GM18909 (cell line): Measurements from ENCODE around the gene DHRSX.

Experiments used
- ATAC-seq: cut with Tn5 transposase; IDR thresholded peaks from one replicate; pipeline ENCODE4 v1.9.1; 2021; ENCODE audit warnings: mild to moderate bottlenecking; ENCODE audit not compliant: unreplicated experiment, poor library complexity

DHRSX gene

DNA sequence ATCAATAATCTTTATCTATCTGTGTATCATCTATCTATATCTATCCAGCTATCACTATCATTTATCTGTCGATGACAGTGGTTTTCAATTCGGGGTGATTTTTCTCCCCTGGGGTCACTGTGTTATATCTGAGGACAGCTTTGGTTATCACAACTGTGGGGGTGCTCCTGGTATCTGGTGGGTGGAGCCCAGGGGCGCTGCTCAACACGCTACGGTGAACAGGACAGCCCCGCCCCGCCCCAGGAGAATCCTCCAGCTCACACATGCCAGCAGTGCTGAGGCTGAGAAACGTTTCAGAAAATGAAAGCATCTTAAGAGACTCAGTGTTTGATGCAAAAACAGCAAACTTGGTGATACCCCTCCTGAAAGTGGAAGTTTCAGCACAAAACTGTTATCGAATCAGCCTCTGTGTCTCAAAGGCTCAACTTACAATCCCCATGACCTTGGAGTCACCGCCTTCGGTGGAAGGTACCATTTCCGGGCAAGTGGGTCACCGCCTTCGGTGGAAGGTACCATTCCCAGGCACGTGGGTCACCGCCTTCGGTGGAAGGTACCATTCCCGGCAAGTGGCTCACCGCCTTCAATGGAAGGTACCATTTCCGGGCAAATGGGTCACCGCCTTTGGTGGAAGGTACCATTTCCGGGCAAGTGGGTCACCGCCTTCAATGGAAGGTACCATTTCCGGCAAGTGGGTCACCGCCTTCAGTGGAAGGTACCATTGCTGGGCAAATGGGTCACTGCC, 315.3 kb downstream of the DHRSX start:
- ATAC-seq: no peak

DNA sequence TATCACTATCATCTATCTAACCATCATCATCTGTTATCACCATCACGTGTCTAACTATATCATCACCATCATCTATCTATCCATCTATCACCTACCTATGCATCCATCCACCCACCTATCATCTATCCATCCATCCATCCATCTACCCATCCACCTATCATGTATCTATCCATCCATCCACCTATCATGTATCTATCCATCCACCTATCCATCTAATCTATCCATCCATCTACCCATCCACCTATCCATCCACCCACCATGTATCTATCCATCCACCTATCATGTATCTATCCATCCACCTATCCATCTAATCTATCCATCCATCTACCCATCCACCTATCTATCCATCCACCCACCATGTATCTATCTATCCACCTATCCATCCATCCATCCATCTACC, 316.7 kb downstream of the DHRSX start:
- no peak for ATAC-seq

DNA sequence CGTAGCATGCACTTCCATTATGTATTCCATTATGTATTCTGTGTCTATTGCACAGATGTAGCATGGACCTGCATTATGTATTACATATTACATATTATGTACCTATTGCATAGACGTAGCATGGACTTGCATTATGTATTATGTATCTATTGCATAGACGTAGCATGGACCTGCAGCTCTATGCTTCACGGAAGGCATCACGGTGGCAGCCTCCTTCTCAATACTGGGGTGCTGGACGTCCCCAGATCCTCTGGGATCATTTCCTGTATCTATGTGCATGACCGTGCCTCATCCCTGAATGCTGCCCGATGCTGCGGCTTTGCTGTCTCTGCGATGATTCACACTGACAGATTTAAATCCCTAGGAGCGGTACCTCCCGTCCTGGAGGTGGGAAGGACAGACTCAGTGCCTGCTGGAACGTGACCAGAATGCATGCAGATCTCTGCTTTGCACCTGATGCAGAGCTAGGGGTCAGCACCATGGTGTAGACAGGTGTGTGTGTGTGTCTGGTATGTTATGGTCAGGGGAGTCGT, 317.5 kb downstream of the DHRSX start:
- ATAC-seq: no peak

DNA sequence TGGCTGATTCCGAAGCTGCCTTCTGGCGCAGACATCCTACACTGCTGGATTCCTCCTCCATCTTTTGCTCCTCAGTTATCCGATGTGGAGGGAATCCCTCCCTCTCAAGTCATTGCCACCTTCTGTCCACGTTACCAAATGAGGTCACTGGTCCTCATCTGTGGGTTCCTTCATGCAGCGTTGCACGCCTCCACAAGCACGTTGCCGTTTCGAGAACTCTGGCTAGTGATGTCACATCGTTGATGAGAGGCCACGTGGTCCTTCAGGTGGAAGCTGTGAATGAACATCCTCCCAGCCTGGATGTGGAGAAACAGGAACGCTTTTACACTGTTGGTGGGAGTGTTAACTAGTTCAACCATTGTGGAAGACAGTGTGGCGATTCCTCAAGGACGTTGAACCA, 323.2 kb downstream of the DHRSX start:
- no peak for ATAC-seq

DNA sequence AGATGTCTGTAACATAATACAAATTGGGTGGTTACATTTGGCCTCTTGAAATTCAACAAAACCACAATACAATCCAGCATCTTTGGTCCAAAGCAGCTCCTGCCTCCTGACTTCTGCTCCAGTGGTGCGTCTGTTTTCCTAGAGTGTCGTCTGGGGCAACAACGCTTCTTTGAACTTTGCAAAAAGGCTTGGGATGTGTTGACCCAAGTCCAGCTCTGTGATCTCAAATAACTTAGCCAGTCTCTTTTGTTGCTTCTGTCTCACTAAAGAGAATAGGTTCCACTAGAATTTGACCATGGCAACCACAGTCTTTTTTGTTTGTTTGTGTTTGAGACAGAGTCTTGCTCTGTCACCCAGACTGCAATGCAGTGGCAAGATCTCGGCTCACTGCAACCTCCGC, 324.0 kb downstream of the DHRSX start:
- ATAC-seq: no peak

DNA sequence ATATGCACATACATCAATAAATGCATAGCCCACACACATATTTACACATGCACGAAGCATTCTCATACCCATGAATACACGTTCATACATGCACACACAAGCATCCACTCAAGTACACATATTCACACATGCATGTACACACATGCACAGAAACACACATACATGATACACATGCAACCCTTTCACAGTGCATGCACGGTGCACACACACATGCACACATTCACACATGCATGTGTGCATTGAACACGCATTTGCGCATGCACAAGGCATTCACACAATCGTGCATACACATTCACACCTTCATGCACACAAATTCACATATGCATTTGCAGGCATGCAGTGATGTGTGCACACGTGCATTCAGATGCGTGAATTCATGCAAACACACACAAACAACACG, 324.5 kb downstream of the DHRSX start:
- no peak for ATAC-seq

DNA sequence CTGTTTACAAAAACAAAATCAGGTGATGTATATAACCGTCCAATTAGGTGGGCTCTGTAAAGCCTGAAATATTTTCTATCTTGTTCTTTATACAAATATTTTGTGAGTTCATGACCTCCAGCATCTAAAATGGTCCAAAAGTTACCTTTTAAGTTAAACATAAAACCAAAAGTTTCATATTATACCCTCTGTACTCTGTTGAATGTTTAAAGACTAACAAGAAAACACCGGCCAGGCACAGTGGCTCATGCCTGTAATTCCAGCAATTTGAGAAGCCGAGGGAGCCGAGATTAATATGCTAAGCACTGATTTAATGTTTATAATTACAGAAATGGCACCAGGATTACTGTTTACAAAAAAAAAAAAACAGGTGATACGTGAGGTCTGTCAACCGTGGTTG, 328.4 kb downstream of the DHRSX start:
- ATAC-seq: no peak
